ENCODE data around the gene SLIT3. TPM values are rescaled to one million over a fixed set of nuclear protein-coding genes. Genes with fewer than 3 reads are reported as not detected.

Gene SLIT3
- polyA plus RNA-seq, 6 donors from 2014 or later: not detected

DNA sequence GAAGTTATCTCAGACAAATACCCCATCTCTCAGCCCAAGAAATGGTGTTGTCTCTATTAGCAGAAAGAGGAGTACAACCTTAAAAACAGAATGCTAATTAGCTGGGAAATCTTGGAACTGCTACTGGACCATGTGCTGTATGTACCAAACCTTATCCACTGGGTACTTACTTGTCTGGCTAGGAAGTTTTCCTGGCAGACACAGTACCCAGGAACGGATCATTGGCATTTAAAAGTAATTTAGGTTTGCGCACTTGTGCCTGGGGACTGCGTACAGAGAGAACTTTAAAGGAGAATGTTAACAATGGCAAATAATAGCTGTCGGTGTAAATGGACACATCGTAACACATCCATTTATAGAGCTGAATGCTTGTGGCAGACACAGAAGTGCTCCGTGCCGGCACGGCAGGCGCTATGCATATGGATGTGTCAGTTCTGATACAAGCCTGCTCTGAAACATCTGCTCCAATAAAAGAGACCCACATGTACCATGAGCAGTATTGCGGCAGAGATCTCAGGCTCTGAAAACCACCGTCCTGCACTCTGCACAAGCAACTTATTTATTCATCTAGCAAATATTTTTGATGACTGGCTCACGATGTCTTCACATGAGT lies 431.2 kb downstream of the SLIT3 start:
- Mint-ChIP-seq H3K36me3 (no peaks in the 10 kb centered on the region), H3K4me3 (no peak overlapping the region), H3K27me3 (peaks cover 26 to 33% (median 26%) of the 10 kb centered on the region in 3 donors), H3K9me3 (no peaks in the 10 kb centered on the region), H3K27ac (no peak overlapping the region), H3K4me1 (no peaks in the 10 kb centered on the region)
- DNase-seq (no peak), ATAC-seq (ENCODE audit: low read depth in 2 of 2) (no peak)

DNA sequence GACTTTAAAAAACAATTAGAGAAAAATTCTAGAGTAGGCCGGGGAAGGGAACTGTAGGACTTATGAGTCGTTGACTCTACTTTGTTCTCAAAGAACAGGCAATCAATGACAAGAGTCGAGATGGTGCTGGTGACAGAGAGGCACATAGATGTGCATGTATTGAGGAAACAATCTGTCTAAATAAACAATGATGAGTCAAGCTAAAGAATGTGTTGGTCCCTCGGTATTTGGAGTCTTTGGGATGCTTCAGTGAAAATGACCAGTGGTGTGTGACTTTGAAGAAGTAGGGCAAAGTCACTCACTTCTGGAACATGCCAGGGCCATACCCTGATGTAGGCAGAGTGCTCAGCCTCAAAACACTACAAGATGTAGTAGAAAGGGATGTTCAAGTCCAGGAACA lies 433.7 kb downstream of the SLIT3 start:
- DNase-seq (no peak), ATAC-seq (ENCODE audit: low read depth in 2 of 2) (no peak)
- Mint-ChIP-seq H3K9me3 (no peaks in the 10 kb centered on the region), H3K4me3 (no peak overlapping the region), H3K27ac (no peak overlapping the region), H3K27me3 (peaks cover 11 to 23% (median 17%) of the 10 kb centered on the region in 3 donors), H3K4me1 (no peaks in the 10 kb centered on the region), H3K36me3 (no peaks in the 10 kb centered on the region)

DNA sequence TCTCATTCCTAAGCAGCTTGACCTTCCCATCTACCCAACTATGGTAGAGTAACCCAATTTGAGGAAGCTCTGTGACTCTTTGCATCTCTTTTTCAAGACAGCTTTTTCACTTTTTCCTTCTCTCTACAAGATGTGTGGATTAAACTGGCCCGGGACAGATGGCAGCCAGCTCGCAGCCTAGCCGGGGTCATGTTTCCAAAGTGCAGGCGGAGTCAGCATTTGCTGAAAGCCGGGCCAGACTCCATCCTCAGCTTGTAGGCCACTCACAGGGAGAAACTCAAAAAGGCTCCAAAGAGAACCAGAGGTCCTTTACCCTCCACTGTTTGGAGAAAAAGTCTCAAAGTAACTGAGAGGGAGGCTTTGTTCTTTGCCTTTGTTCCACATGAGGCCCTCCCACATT lies 435.0 kb downstream of the SLIT3 start:
- peaks cover 0 to 17% (median 11%) of the 10 kb centered on the region in 3 donors for H3K27me3 Mint-ChIP-seq
- no peak overlapping the region for H3K4me3 Mint-ChIP-seq
- H3K36me3 Mint-ChIP-seq: no peaks in the 10 kb centered on the region
- no peak overlapping the region for H3K27ac Mint-ChIP-seq
- no peaks in the 10 kb centered on the region for H3K9me3 Mint-ChIP-seq
- no peaks in the 10 kb centered on the region for H3K4me1 Mint-ChIP-seq
- ATAC-seq (ENCODE audit: low read depth in 2 of 2) (no peak), DNase-seq (no peak)

DNA sequence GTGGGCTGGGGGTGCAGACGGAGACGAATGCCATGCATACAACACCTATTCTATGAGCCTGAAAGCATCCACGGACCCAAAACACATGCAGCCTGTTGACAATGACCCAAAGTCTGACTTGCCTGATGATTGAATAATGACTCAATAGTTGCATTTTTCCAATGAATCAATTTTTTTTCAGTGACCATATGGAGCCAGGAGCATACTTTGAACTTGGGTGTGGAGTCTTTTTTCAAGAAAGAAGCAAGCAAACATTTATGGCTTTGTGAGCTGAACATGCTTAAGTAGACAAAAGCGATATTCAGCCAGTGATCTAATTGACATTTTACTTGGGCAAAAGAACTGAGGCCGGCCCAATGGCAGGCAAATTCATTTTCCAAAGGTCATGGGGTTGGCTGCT lies 437.9 kb downstream of the SLIT3 start:
- peaks cover 0 to 11% (median 10%) of the 10 kb centered on the region in 3 donors for H3K27me3 Mint-ChIP-seq
- no peaks in the 10 kb centered on the region for H3K36me3 Mint-ChIP-seq
- H3K27ac Mint-ChIP-seq: no peak overlapping the region
- no peaks in the 10 kb centered on the region for H3K9me3 Mint-ChIP-seq
- DNase-seq (no peak), ATAC-seq (ENCODE audit: low read depth in 2 of 2) (no peak)
- no peaks in the 10 kb centered on the region for H3K4me1 Mint-ChIP-seq
- no peak overlapping the region for H3K4me3 Mint-ChIP-seq

DNA sequence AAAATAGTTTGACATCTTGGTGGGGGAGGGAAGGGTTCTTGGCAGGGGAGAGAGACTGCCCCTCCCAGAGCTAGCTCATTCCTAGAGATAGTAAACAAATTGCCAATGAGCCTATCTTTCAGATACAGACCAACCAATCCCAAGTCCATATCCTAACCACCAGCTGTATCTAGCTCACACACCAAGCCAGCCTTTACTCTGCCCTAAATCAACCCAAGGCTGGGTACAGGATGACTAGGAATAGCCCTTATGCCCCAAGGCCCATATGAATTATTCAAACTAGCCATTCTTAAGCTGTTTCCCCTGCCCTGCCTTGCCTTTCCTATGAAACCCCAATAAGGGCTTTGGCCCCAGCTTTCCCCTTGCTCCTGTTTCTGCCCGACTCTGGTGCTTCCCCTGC lies 440.4 kb downstream of the SLIT3 start:
- Mint-ChIP-seq H3K4me1 (no peaks in the 10 kb centered on the region), H3K27me3 (peaks cover 0 to 11% (median 10%) of the 10 kb centered on the region in 3 donors), H3K4me3 (no peak overlapping the region), H3K9me3 (no peaks in the 10 kb centered on the region), H3K27ac (no peak overlapping the region), H3K36me3 (no peaks in the 10 kb centered on the region)
- no peak for ATAC-seq (ENCODE audit: low read depth in 2 of 2)
- no peak for DNase-seq

DNA sequence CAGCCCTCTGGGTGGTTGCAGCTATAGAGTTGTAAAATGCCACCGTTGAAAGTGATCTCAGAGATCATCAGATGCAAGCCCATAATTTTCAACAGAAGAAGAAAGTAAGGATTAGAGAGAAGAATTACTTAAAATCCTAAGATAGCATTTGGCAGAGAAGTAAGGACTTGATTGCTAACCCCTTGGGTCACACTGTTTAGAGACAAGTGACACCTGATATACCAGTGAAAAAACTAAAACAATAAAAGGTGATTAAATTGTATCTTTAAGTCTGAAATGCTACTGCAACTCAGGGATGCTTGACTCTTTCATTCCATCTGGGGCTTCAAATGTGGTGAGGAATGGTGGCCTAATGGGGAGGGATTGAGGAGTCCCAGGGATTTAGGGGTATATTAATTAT lies 440.9 kb downstream of the SLIT3 start:
- H3K4me3 Mint-ChIP-seq: no peak overlapping the region
- no peak overlapping the region for H3K27ac Mint-ChIP-seq
- ATAC-seq (ENCODE audit: low read depth in 2 of 2): no peak
- peaks cover 0 to 11% (median 10%) of the 10 kb centered on the region in 3 donors for H3K27me3 Mint-ChIP-seq
- DNase-seq: no peak
- no peaks in the 10 kb centered on the region for H3K9me3 Mint-ChIP-seq
- no peaks in the 10 kb centered on the region for H3K36me3 Mint-ChIP-seq
- H3K4me1 Mint-ChIP-seq: no peaks in the 10 kb centered on the region

DNA sequence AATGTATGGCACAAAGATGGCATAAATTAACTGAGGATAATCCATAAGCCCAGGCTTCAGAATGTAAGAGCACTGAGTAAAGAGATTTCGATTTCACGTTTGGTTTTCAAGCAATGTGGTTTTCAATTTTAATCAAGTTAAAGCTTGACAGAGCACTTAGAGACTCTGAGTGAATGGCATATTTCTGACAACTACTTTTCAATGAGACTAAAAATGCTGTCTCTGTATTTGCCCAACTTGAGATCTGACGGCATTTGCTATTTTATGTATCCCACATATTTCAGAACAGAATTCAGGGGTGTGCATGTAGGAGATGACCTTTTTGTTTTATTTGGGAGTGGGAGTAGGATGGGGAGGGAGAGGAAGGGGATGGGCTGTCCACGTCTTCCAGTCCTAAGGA lies 441.5 kb downstream of the SLIT3 start:
- Mint-ChIP-seq H3K27me3 (peaks cover 0 to 14% (median 11%) of the 10 kb centered on the region in 3 donors), H3K4me1 (no peaks in the 10 kb centered on the region), H3K36me3 (no peaks in the 10 kb centered on the region), H3K9me3 (no peaks in the 10 kb centered on the region), H3K4me3 (no peak overlapping the region), H3K27ac (no peak overlapping the region)
- ATAC-seq (ENCODE audit: low read depth in 2 of 2) (no peak), DNase-seq (no peak)

DNA sequence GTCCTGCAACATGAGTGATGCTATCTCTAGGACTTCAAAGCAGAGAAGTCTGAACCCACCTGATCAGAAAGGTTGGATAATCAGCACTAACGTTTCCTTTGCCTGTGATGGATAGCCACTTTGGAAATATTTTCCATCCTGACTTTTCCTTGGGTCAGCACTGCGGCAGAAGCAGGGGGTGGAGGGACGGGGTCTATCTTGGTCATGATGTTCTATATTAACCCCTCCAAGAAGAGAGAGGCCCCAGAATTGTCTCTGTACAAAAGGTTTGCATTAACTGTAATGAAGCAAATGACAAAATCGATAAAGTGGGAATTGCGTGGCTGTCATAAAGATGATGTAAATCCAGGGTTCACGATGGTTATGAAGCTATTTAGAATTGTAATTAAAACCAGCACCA lies 441.9 kb downstream of the SLIT3 start:
- DNase-seq: no peak
- peak overlapping the region in 1 of 6 donors; percentile 27 for H3K27ac Mint-ChIP-seq
- H3K9me3 Mint-ChIP-seq: no peaks in the 10 kb centered on the region
- H3K4me1 Mint-ChIP-seq: no peaks in the 10 kb centered on the region
- H3K36me3 Mint-ChIP-seq: no peaks in the 10 kb centered on the region
- no peak overlapping the region for H3K4me3 Mint-ChIP-seq
- peaks cover under 1 to 17% (median 11%) of the 10 kb centered on the region in 3 donors for H3K27me3 Mint-ChIP-seq
- ATAC-seq (ENCODE audit: low read depth in 2 of 2): no peak

DNA sequence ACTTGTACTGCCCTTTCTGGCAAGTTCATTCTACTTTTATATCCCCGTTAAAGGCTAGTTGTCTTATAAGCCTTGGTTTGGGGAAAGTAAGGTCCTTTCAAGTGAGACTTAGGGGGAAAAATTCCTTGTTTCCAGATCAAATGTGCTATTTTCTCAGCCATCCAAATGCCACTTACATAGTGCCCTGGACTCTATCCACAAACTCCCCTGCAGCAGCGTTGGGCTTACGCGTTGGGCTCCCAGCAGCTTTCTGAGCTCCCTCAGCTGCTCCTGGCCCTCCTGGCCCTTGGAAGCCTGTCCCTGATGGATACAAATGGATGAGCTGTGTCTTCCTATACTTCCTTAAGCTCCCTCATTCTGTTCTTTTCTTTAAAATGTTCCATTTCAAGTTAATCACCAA lies 442.6 kb downstream of the SLIT3 start:
- no peaks in the 10 kb centered on the region for H3K36me3 Mint-ChIP-seq
- DNase-seq (no peak), ATAC-seq (ENCODE audit: low read depth in 2 of 2) (no peak)
- H3K4me3 Mint-ChIP-seq: no peak overlapping the region
- no peaks in the 10 kb centered on the region for H3K4me1 Mint-ChIP-seq
- no peak overlapping the region for H3K27ac Mint-ChIP-seq
- peaks cover 7 to 17% (median 17%) of the 10 kb centered on the region in 3 donors for H3K27me3 Mint-ChIP-seq
- H3K9me3 Mint-ChIP-seq: no peaks in the 10 kb centered on the region

DNA sequence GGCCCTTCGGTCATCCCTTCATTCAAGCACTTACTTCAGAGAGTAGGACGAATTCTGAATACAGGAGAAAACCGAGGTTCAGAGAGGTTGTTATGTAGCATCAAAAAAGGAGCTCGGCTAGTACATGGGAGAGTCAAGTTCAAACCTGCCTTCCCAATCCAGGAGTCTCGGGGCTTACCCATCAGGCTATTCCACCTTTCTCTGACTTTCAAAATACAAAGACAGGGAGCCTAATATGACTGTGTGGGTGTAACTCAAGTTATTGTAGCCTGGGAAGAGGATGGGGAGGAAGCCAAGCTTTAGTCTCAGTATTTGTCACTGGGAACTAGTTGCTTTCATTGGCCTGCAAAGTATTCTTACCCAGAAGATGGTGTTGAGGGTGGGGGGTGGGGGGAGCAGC lies 447.0 kb downstream of the SLIT3 start:
- H3K4me3 Mint-ChIP-seq: no peak overlapping the region
- H3K9me3 Mint-ChIP-seq: peaks cover 0 to 5% (median 0%) of the 10 kb centered on the region in 7 donors
- H3K36me3 Mint-ChIP-seq: no peaks in the 10 kb centered on the region
- peaks cover 10 to 28% (median 16%) of the 10 kb centered on the region in 3 donors for H3K27me3 Mint-ChIP-seq
- H3K27ac Mint-ChIP-seq: no peak overlapping the region
- no peaks in the 10 kb centered on the region for H3K4me1 Mint-ChIP-seq
- no peak for DNase-seq
- ATAC-seq (ENCODE audit: low read depth in 2 of 2): no peak

DNA sequence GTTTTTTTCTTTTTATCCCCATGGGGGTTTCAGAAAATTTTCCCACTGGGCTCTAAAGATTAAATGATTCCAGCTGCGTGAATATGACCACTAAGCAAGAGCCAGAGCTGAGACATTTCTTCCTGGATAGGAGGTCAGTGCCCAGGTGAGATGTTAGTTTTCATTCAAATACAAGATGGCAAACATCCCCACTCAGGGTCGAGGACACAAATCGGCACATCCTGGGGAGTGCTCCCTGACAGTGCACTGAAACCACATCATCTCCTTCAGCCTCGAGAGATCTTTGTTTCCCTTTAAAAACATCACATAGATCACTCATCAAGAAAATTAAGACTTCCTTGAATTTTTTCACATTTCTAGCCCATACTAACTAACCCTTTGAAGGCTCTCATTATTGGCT lies 448.6 kb downstream of the SLIT3 start:
- Mint-ChIP-seq H3K4me1 (no peaks in the 10 kb centered on the region), H3K27ac (no peak overlapping the region), H3K9me3 (peaks cover 0 to 5% (median 0%) of the 10 kb centered on the region in 7 donors), H3K36me3 (no peaks in the 10 kb centered on the region), H3K4me3 (no peak overlapping the region), H3K27me3 (peaks cover 10 to 28% (median 11%) of the 10 kb centered on the region in 3 donors)
- no peak for DNase-seq
- ATAC-seq (ENCODE audit: low read depth in 2 of 2): no peak

DNA sequence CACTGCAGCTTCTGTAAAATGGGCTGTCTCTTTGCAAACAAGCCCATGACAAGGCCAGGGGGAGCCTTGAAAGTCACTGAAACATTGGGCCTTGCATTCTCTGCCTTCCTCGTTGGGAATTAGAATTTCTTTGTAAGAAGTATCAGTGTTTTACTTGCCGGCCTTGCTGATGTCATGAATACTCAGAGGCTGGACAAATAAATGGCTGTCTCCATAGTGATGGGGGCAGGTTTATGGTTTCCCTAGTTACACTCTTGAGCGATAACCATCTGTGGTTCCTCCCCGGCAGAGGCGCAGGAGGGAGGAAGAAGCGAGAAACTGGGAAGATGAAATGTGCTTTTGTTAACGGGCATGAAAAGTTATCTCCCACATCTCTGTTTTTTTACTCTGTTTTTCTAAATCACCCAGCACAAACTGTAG lies 449.0 kb downstream of the SLIT3 start:
- Mint-ChIP-seq H3K4me1 (no peaks in the 10 kb centered on the region), H3K4me3 (no peak overlapping the region), H3K36me3 (no peaks in the 10 kb centered on the region), H3K27ac (peak overlapping the region in 1 of 6 donors; percentile 26), H3K27me3 (peaks cover 10 to 29% (median 11%) of the 10 kb centered on the region in 3 donors), H3K9me3 (peaks cover 0 to 5% (median 0%) of the 10 kb centered on the region in 7 donors)
- no peak for DNase-seq
- ATAC-seq (ENCODE audit: low read depth in 2 of 2): no peak

DNA sequence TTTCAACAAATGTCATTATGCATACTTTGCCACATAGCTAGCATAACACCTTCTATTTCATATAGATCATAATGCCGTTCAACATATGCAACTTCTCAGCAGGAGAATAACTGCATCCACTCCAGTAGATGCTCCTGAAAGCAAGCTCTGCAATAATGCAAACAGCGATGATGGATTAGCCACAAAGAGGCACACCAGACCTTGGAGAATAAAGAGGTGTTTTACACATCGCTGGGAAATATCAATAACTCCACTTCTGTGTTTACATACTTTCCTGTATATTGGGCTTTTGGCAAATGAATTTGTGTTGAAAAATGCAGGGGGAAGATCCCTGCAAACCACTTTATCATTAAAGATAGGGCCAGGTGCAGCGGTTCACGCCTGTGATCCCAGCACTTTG lies 450.3 kb downstream of the SLIT3 start:
- H3K27me3 Mint-ChIP-seq: peaks cover 10 to 37% (median 11%) of the 10 kb centered on the region in 3 donors
- no peak overlapping the region for H3K27ac Mint-ChIP-seq

DNA sequence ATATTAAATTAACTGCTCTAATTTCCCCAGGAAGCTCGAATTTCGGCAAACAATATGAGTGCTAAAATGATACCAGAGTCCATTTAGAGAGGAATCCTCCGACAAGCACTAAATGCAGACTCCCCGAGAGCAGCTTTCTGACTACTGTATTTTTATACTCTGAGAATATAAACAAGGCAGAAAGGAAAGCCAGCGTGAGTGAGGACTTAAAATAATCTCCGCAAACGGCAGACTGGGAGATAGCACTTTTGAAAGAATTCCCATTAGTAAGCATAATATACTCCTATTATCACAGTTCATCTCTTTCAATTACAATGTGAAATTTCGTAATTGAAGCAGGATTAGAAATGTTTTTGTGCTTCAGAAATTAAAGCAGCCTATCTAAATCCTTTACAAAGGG lies 452.4 kb downstream of the SLIT3 start:
- H3K4me1 Mint-ChIP-seq: no peaks in the 10 kb centered on the region
- peaks cover 0 to 5% (median 0%) of the 10 kb centered on the region in 7 donors for H3K9me3 Mint-ChIP-seq
- H3K4me3 Mint-ChIP-seq: no peak overlapping the region
- H3K36me3 Mint-ChIP-seq: no peaks in the 10 kb centered on the region
- DNase-seq: no peak
- H3K27ac Mint-ChIP-seq: no peak overlapping the region
- H3K27me3 Mint-ChIP-seq: peaks cover 6 to 38% (median 9%) of the 10 kb centered on the region in 3 donors
- no peak for ATAC-seq (ENCODE audit: low read depth in 2 of 2)

More for the DNA sequence above, 450.3 kb downstream of the SLIT3 start:
- Mint-ChIP-seq H3K9me3 (peaks cover 0 to 5% (median 0%) of the 10 kb centered on the region in 7 donors), H3K4me1 (no peaks in the 10 kb centered on the region), H3K36me3 (no peaks in the 10 kb centered on the region), H3K4me3 (no peak overlapping the region)
- no peak for DNase-seq
- ATAC-seq (ENCODE audit: low read depth in 2 of 2): no peak
